NCI-H345 treated with DMSO at 0.1 percent for 48 hours (cell line): ENCODE results near the gene NR4A1.
A peak's percentile ranks its signal among the peaks of the same experiment; 100 is the strongest.
"Not testable (repeated sequence)": the region's sequence is repeated elsewhere in the genome, so short reads cannot be mapped to it uniquely, and the experiment has no call there.

ENCODE experiments used
- DNase-seq: peaks from one replicate; lab custom pipeline; 2025; ENCODE audit not compliant: unreplicated experiment; lab: John Stamatoyannopoulos, UW

NR4A1 gene

DNA sequence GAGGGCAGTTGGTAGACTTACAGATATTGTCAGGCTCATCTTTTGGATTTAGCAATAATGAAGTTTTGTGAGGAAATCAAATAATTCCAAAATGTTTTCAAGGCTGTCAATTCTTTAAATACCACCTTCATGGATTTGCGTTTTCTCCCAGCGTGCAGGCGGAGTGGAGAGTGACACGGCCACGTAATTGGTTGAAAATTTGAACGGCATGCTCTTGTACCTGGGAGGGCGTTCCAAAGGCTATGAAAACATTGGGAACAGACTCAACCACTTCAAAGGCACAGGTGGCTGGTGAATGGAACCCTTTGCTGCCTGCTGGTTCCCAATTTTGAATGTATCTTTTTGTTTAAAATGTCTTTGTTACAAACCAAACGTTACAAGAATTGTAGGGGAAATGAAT, 40.6 kb downstream of the NR4A1 start:
- DNase-seq: peak; percentile 65

DNA sequence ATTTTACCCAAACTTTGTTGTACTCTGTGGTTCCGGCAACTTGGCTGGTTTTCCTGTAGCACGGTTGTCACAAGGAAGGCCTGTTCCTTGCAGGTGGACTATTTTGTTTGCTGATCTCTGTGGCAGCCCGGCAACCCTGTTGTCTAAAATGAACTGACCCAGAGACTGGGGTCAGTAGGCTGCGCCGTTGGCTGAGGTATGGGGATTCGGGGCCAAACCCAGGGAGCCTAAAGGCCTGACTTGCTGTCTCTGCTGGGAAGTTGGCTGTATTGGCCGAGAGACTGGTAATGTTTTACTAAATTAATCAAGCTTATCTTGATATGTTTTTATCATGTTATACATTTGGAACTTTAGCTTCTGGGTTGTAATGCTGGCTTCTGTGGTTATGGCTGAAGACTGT, 42.1 kb downstream of the NR4A1 start:
- DNase-seq: no peak

DNA sequence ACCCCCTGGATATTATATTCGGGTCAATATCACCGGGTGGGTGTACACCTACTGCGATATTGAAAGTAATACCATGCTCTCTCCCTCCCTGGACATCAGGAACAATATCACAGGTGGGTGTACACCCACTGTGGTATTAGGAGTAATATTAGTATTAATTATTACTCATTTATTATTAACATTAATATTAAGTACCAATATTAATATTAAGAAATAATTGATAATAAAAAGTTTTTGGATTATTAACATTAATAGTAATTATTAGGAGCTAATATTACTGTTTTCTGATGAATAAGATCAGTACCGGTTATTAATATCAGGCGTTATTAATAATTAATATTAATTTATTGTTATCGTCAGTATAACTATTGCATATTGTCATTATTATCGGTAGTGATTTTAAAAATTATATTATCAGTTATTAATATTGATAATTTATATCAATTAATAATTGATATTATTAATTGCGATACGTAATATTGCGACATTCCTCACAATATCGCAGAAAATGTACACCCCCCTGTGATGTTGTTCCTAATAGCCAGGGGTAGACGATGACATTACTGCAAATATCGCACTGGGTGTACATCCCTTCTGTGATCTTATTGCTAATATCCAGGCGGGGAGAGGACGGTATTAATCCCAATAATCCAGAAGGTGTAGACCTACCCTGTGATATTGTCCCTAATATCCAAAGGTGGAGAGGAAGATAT, 45.2 kb downstream of the NR4A1 start:
- DNase-seq: no peak

DNA sequence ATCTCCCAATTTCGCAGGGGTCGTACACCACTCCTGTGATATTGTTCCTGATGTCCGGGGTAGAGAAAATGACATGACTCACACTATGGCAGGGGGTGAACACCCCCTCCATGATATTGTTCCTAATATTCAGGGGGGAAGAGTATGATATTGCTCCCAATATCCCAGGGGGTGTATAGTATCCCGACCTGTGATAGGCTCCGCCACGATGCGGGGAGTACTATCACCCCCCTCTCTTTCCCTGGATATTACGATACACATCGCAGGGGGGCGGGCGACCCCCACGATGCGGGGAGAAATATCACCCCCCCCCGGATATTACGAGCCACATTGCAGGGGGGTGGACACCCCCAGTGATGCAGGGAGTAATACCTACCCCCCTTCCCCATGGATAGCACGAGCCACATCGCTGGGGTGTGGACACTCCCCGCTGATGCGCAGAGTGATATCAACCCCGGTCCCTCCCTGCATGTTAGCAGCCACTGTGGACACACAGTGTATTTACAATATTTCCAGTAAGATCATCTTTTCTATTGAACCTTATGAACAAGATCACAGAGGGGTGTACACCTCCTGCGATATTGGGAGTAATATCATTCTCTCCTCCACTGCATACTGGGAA, 45.9 kb downstream of the NR4A1 start:
- no peak for DNase-seq

DNA sequence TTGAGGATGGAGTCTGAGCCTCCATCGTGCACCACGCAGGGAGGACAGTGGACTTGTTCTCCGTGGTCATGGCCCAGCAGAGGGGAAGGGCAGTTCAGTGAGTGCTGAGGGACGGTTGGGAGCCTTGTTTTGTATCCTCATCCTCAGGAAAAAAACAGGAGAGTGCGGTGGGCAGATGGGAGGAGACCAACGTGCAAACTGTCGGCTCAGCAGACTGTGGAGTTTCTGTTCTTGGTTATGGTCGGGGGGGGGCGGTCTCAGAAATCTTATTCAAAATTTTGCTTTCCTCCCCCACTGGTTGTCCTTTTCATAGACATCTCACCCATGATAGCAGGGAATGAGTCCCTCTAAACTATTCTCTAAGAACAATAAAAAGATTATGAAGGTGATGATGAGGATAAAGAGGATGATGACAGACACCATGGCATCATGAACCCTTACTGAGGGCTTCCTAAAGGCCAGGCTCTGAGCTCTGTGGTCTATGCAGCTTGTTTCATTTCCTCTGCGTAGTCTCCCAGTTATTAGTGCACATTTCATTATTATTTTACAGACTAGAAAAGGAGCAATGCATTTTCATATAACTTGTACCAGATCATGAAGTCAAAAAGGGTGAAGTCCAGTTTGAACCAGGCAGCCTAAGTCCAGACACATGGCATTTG, 53.3 kb downstream of the NR4A1 start:
- not testable (repeated sequence) for DNase-seq
